ENCODE data around the gene PADI1. TPM values are rescaled to one million over a fixed set of nuclear protein-coding genes. Genes with fewer than 3 reads are reported as not detected.

The PADI1 gene
- total RNA-seq, 4 donors from 2014 or later = not detected

GRCh38 chr1:17162941-17163340 is 42.0 kb upstream of the PADI1 start:
- no peak for TF ChIP-seq CTCF (IDR thresholded peaks at IDR 0.05; ENCODE audit: low read depth)

- no peak for TF ChIP-seq CTCF (IDR thresholded peaks at IDR 0.05; ENCODE audit: low read depth)
Measured at GRCh38 chr1:17163371-17163770, 41.6 kb upstream of the PADI1 start.

GRCh38 chr1:17163789-17164666 is 40.9 kb upstream of the PADI1 start:
- TF ChIP-seq CTCF (IDR thresholded peaks at IDR 0.05; ENCODE audit: low read depth) = no peak

GRCh38 chr1:17165823-17166222 is 39.1 kb upstream of the PADI1 start:
- no peak for TF ChIP-seq CTCF (IDR thresholded peaks at IDR 0.05; ENCODE audit: low read depth)

- no peak for TF ChIP-seq CTCF (IDR thresholded peaks at IDR 0.05; ENCODE audit: low read depth)
Measured at GRCh38 chr1:17167041-17167785, 37.7 kb upstream of the PADI1 start.

- no peak for TF ChIP-seq CTCF (IDR thresholded peaks at IDR 0.05; ENCODE audit: low read depth)
Measured at GRCh38 chr1:17167786-17168090, 37.2 kb upstream of the PADI1 start.

GRCh38 chr1:17168091-17168876 is 36.6 kb upstream of the PADI1 start:
- no peak for TF ChIP-seq CTCF (IDR thresholded peaks at IDR 0.05; ENCODE audit: low read depth)
